ENCODE results near the gene CDH5. TPM values are rescaled to one million over a fixed set of nuclear protein-coding genes. Genes with fewer than 3 reads are reported as not detected.

CDH5 gene
- total RNA-seq, 1 experiment from 2014 or later = 1.8 TPM

DNA sequence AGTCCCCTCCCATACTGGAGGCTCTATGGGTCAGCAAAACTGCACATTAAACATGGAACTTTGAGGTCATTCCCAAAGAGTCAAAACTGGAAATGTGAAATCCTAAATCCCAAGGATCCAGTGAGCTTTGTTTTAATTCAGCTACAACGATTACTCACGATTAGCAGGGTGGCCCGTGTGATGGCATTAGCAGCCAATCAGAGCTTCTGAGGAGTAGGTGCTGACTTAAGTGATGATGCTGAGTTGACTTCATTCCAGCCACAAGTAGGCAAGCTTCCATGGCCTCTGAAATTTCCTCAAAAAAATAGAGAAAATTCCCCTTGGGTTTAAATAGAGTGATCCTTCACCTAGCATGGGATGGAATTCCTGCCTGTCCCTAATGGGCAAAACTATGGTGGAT, 32.5 kb downstream of the CDH5 start:
- no peak overlapping the region for H3K4me3 ChIP-seq
- DNase-seq = no peak
- no peaks in the 10 kb centered on the region for H3K9me3 ChIP-seq
- H3K27me3 ChIP-seq = no peaks in the 10 kb centered on the region
- no peaks in the 10 kb centered on the region for H3K36me3 ChIP-seq

DNA sequence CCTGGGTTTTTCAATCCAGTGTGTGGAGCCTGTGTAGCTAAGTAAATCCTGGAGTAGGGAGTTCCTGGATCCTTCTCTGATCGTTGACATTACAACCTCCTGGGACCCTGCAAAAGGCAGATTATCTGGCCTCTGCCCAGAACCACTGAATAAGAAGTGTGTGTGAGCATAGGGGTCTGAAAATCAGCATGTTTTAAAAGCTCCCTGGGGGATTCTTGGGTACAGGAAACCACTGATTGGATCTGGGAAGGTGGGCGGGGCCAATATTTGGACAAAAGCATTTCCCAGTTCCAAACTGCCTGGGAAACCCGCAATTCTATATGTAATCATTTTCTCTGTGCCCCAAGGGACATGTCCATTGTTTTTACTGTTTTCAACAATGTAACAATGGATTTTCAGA, 33.4 kb downstream of the CDH5 start:
- DNase-seq = no peak
- H3K36me3 ChIP-seq = no peaks in the 10 kb centered on the region
- H3K27me3 ChIP-seq = no peaks in the 10 kb centered on the region
- H3K4me3 ChIP-seq = no peak overlapping the region
- no peaks in the 10 kb centered on the region for H3K9me3 ChIP-seq

DNA sequence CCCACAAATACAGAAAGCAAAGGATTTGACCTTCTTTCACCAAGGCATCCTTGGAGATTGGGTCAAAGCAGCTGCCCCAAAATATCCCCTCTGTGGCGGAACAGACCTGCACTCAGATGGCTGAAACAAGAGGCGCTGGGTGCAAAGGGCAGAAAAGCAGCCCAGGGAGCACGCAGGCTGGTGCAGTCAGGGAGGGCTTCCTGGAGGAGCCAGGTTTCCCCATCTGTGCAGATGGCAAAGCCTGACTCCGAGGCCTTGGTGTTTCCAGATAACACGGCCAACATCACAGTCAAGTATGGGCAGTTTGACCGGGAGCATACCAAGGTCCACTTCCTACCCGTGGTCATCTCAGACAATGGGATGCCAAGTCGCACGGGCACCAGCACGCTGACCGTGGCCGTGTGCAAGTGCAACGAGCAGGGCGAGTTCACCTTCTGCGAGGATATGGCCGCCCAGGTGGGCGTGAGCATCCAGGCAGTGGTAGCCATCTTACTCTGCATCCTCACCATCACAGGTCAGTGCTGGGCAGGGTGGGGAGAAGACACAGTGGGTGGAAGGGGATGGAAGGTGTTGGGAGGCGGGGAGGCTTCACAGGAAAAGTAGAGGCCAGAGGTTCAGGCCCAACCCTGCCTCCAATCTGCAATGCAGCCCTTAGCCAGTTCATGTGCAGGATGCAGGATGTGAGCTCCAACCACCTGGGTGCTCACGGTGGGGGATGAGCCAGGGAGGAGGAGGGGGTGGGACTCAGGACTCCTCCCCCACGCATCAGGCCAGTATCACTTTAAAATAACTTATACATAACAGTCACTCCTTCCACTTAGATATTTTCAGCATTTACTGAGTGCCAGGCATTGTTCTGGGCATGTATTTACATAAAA, 34.3 kb downstream of the CDH5 start:
- no peak overlapping the region for H3K4me3 ChIP-seq
- no peaks in the 10 kb centered on the region for H3K9me3 ChIP-seq
- DNase-seq = no peak
- H3K27me3 ChIP-seq = no peaks in the 10 kb centered on the region
- H3K36me3 ChIP-seq = no peaks in the 10 kb centered on the region

DNA sequence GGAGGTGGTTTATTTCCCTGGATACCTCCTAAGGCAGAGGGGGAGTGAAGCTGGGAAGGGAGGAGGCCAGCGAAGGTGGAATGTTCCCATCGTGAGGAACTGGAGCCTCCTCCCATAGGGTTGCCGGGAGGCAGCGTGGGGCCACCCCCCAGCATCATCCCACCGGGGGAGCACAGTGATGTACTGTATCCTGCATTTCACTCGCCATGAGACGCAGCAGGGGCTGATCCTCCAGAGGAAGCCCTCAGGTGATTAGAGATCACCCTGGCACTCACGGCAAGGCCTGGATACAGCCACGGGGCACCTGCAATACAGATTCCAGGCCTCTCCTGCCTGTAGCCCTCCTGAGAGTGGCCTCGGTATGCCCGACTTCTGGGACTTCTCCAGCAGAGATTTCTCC, 35.1 kb downstream of the CDH5 start:
- H3K9me3 ChIP-seq = no peaks in the 10 kb centered on the region
- H3K27me3 ChIP-seq = no peaks in the 10 kb centered on the region
- no peaks in the 10 kb centered on the region for H3K36me3 ChIP-seq
- DNase-seq = no peak
- H3K4me3 ChIP-seq = no peak overlapping the region

DNA sequence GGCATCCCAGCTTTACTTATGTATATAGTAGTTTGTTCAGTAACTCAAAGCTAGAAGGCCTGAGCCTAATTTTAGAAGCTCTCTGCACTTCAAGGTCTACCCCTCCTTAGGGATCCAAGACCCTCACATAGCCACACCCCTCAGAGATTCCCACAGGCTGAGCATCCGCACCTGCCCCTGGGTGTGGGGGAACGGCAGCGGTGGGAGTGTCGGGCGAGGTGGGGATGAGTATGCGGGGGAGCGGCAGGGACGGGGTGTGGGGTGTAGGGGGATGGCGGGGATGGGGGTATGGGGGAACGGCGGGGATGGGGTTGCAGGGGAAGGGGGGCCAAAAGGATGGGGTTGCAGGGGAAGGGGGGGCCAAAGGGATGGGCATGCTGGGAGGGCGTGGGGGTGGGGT, 35.7 kb downstream of the CDH5 start:
- DNase-seq = no peak
- H3K4me3 ChIP-seq = no peak overlapping the region
- no peaks in the 10 kb centered on the region for H3K27me3 ChIP-seq
- H3K36me3 ChIP-seq = no peaks in the 10 kb centered on the region
- H3K9me3 ChIP-seq = no peaks in the 10 kb centered on the region

DNA sequence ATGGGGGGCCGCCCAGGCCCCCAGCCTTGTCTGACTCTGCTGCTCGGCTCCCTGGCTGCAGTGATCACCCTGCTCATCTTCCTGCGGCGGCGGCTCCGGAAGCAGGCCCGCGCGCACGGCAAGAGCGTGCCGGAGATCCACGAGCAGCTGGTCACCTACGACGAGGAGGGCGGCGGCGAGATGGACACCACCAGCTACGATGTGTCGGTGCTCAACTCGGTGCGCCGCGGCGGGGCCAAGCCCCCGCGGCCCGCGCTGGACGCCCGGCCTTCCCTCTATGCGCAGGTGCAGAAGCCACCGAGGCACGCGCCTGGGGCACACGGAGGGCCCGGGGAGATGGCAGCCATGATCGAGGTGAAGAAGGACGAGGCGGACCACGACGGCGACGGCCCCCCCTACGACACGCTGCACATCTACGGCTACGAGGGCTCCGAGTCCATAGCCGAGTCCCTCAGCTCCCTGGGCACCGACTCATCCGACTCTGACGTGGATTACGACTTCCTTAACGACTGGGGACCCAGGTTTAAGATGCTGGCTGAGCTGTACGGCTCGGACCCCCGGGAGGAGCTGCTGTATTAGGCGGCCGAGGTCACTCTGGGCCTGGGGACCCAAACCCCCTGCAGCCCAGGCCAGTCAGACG, 36.2 kb downstream of the CDH5 start:
- H3K9me3 ChIP-seq = no peaks in the 10 kb centered on the region
- no peaks in the 10 kb centered on the region for H3K27me3 ChIP-seq
- no peaks in the 10 kb centered on the region for H3K36me3 ChIP-seq
- no peak overlapping the region for H3K4me3 ChIP-seq
- DNase-seq = no peak

DNA sequence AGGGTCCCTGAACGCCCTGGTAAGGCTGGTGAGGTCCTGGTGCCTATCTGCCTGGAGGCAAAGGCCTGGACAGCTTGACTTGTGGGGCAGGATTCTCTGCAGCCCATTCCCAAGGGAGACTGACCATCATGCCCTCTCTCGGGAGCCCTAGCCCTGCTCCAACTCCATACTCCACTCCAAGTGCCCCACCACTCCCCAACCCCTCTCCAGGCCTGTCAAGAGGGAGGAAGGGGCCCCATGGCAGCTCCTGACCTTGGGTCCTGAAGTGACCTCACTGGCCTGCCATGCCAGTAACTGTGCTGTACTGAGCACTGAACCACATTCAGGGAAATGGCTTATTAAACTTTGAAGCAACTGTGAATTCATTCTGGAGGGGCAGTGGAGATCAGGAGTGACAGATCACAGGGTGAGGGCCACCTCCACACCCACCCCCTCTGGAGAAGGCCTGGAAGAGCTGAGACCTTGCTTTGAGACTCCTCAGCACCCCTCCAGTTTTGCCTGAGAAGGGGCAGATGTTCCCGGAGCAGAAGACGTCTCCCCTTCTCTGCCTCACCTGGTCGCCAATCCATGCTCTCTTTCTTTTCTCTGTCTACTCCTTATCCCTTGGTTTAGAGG, 37.1 kb downstream of the CDH5 start:
- H3K4me3 ChIP-seq = no peak overlapping the region
- no peak for DNase-seq
- H3K36me3 ChIP-seq = no peaks in the 10 kb centered on the region
- no peaks in the 10 kb centered on the region for H3K27me3 ChIP-seq
- H3K9me3 ChIP-seq = no peaks in the 10 kb centered on the region

DNA sequence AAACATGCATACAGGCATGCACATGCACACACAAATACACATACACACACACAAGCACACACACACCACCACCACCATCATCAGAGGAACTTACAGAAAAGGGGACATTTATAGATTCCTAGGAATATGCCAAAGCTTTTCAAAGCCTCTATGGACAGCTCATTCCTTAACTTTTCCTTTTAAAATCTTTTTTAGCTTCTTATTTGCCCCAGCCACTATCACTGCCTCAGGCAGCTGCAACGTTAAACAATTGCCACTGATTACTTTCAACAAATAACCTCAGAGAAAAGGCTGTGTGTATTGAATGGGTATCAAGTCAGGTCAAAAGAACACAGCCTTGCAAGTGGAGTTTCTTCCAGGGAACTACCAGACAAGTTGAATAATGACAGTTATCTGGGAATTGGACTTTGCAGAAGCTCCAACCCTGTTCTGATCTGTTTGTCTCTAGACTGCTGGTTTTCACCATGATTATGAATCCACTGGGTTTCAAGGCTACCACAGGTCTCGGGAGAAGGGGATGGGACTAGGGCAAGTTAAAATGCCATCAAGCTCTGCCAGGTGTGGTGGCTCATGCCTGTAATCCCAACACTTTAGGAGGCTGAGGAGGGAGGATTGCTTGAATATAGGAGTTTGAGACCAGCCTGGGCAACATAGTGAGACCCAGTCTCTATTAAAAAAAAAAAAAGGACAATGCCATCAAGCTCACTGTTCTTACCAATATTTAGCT, 38.7 kb downstream of the CDH5 start:
- no peaks in the 10 kb centered on the region for H3K36me3 ChIP-seq
- no peak overlapping the region for H3K4me3 ChIP-seq
- no peaks in the 10 kb centered on the region for H3K9me3 ChIP-seq
- H3K27me3 ChIP-seq = no peaks in the 10 kb centered on the region
- DNase-seq = no peak

DNA sequence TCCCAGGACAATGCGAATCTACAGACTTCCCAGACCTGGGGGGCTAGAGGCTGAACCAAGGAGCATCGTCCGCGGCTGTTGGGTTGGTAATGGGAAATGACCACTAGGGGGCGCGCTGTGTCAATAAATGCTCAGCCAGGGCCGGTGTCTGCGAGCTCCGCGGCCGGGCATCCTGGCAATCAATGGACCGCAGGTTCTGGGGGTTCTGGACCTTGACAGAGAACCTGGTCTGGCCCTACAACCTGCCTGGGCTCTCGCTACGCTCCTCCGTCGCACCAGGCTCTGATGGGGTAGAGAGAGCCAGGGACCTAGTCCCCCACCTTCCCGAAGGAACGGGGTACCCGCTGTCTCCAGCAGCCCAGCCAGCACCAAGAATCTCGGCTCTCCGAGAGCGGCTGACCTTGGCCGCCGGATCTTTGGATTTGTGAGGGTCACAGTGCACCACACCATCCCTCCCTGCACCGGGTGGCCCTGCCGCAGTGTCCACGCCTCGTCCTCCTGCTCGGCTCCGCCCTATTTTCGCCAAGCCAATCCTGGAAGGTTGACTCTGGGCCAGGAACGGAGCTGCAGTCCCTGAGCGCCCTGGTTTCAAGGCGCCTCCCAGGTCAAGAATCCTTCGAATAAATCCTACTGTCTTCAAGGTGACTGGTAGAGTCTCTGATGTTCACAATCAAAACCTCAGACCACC, 40.2 kb downstream of the CDH5 start:
- H3K27me3 ChIP-seq = no peaks in the 10 kb centered on the region
- no peaks in the 10 kb centered on the region for H3K36me3 ChIP-seq
- H3K9me3 ChIP-seq = no peaks in the 10 kb centered on the region
- DNase-seq = peak; percentile 58
- H3K4me3 ChIP-seq = peak overlapping the region; percentile 46

DNA sequence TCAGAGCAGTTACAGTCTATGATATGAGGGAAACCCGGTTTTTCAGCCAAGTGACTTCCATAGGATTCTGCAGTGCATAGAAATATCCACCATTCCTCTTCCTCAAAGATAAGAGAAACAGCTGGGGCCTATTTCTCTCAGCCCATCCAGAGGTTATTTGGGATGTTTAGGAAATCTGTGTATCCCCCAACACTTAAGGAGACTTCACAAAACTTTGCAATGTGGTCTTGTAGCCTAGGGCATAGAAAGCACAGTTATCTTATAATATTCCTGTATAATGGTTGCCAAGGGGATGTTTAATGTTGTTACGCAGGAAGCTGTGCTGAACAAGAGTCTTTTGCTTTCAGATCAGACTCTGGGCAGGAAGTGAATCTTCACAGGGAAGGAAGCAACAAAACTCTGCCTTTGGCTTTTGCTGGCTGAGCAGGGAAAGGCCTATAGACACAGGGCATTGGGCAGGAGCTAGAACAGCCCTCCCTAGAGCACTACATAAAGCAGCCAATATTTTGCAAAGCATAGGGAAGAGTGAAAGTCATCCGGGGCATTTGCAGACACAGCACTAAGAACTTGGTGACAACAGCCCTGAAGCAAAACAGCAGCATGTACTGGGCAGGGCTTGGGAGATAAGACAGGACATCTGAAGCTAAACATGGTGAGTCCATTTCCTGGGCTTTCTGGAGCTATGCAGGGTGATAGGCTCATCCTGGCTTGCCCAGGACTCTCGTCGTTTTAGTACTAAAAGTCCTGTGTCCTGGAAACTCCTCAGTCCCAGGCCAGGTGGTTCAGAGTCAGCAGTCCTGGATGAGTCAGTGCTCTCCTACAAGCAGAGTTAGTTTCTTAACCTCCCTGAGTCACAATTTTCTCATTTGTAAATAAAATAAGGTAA, 41.9 kb downstream of the CDH5 start:
- H3K27me3 ChIP-seq = no peaks in the 10 kb centered on the region

DNA sequence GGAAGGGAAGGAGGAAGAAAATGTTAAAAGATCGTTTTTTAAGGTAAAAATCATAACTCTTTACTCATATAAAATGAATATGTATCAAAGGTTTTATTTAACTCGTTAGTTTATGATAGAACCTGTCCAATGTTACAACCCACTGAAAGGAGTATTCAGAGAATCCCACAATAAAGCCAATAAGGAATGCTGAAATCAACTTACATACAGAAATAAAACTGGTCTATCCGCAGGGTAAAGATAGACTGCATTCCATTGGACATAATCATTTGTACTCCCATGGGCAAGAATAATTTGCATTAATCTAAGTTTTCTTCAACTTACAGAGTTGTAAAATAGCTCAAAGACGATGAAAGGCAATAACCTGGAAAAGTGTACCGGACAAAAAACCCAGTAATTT, 42.7 kb downstream of the CDH5 start:
- Histone ChIP-seq H3K27me3 (no peaks in the 10 kb centered on the region), H3K9me3 (peaks cover 5% of the 10 kb centered on the region; the same call in 1 of the 2 replicates), H3K36me3 (no peaks in the 10 kb centered on the region), H3K4me3 (no peak overlapping the region)
- no peak for DNase-seq

More for the DNA sequence above, 41.9 kb downstream of the CDH5 start:
- Histone ChIP-seq H3K4me3 (no peak overlapping the region), H3K9me3 (peaks cover 5% of the 10 kb centered on the region; the same call in 1 of the 2 replicates), H3K36me3 (no peaks in the 10 kb centered on the region)
- peak; percentile 44 for DNase-seq

DNA sequence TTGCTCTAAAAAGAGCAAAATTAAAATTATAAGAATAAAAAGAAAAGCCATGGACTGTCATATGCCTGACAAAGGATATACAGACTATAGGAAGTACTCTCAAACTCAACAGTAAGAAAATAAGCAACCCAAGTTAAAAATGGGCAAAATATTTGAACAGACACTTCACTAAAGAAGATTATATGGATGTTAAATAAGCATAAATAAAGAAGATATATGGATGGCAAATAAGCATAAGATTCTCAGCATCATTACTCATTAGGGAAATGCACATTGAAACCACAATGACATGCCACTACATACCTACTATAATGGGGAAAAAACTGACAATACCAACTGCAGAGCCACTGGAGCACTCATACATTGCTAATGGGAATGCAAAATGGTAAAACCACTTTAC, 45.7 kb downstream of the CDH5 start:
- Histone ChIP-seq H3K27me3 (no peaks in the 10 kb centered on the region), H3K9me3 (peaks cover 5% of the 10 kb centered on the region; the same call in 1 of the 2 replicates), H3K4me3 (no peak overlapping the region), H3K36me3 (no peaks in the 10 kb centered on the region)
- DNase-seq = no peak

DNA sequence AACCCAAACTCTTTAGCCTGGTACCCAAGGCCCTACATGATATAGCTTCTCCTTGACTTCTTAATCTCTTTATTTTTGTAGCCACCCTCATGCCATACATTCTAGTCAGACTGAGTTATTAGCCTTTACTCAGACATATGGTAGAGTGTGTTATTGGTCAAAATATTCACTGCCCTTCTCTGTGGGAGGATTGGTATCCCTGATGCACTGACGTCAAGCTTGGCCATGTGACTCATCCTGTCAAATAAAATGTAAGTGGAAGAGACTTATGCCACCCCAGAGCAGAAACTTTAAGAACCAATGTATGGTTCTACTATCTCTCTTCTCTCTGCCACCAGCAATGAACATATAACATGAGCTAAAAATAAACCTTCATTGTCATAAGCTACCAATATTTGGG, 48.4 kb downstream of the CDH5 start:
- Histone ChIP-seq H3K4me3 (no peak overlapping the region), H3K9me3 (peaks cover 5% of the 10 kb centered on the region; the same call in 1 of the 2 replicates), H3K36me3 (no peaks in the 10 kb centered on the region), H3K27me3 (no peaks in the 10 kb centered on the region)
- DNase-seq = no peak

DNA sequence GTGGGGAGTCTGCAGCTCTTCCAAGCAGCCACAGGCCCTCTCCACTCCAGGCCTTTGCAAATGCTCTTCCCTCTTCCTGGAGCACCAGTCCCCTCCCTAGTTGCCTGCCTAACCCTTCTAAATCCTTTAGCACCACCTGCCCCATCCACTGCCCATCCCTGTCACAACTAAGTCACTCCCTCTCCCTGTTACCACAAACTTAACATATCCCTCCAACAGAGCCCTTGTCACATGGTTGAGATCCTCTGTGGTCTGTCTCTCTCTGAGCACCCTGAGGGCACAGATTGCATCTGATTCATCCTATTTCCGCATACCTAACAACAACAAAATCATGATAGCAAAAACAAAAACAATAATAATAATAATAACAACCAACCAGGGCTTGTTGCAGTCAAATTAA, 49.6 kb downstream of the CDH5 start:
- Histone ChIP-seq H3K36me3 (no peaks in the 10 kb centered on the region), H3K27me3 (no peaks in the 10 kb centered on the region), H3K9me3 (peaks cover 5% of the 10 kb centered on the region; the same call in 1 of the 2 replicates), H3K4me3 (no peak overlapping the region)
- DNase-seq = no peak

DNA sequence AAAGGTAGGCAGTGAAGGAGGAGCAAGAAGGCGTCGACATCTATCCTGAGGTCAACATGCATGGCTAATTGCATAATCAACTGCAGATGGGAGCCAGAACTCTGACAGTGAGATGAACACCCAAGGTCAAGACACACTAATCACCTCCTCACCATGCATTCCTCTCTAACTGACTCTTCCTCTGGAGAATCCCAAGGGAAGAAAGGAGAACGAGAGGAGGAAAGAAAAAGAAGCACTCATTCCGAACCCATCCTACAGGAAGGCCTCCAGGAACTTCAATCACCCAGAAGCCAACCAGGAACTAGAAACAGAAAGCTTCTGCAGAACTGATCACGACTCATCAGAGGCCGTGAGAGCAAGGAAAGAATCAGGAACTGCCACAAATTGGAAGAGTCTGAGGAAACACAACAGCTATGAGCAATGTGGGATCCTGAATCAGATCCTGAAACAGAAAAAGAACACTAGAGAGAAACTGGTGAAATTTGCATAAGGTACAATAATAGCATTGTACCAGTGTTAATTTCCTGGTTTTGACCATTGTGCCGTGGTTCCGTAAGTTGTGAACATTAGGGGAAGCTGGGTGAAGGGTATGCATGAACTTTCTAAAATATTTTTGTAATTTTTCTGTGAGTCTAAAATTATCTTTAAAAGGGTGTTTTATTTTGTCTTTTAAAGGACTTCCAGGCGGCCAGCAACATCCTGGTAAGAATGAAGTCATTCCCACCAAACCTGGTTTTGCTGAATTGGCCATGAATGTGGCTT, 50.6 kb downstream of the CDH5 start:
- no peaks in the 10 kb centered on the region for H3K36me3 ChIP-seq
- no peak for DNase-seq
- H3K4me3 ChIP-seq = no peak overlapping the region
- peaks cover 5% of the 10 kb centered on the region; the same call in 1 of the 2 replicates for H3K9me3 ChIP-seq
- no peaks in the 10 kb centered on the region for H3K27me3 ChIP-seq
